IPS-20b (cell line): ENCODE measurements around the gene HTR7.
A peak's percentile ranks its signal among the peaks of the same experiment; 100 is the strongest.
"Not testable (repeated sequence)": the region's sequence is repeated elsewhere in the genome, so short reads cannot be mapped to it uniquely, and the experiment has no call there.

Source experiments
- H3K27ac ChIP-seq: one replicate; pipeline ENCODE4 v1.5.1; 2013; ENCODE audit warnings: low read length
- H3K27me3 ChIP-seq: 2 replicates; pipeline ENCODE4 v1.6.1; 2013; ENCODE audit warnings: mild to moderate bottlenecking, low read length, inconsistent platforms; ENCODE audit not compliant: insufficient read depth
- H3K36me3 ChIP-seq: 2 replicates; pipeline ENCODE4 v1.6.1; 2013; ENCODE audit warnings: low read depth, mild to moderate bottlenecking, inconsistent platforms, low read length, moderate library complexity; ENCODE audit not compliant: insufficient read depth
- H3K4me1 ChIP-seq: 2 replicates; pipeline ENCODE4 v1.6.1; 2013; ENCODE audit warnings: mild to moderate bottlenecking, control low read depth, inconsistent platforms, low read length, moderate library complexity; ENCODE audit not compliant: insufficient read depth
- H3K4me3 ChIP-seq: 2 replicates; pipeline ENCODE4 v1.5.1; 2013; ENCODE audit warnings: mild to moderate bottlenecking, low read length, inconsistent platforms
- H3K9ac ChIP-seq: 2 replicates; pipeline ENCODE4 v1.6.1; 2013; ENCODE audit warnings: low read depth, mild to moderate bottlenecking, inconsistent platforms, low read length, moderate library complexity
- H3K9me3 ChIP-seq: 2 replicates; pipeline ENCODE4 v1.6.1; 2013; ENCODE audit warnings: mild to moderate bottlenecking, low read depth, low read length, inconsistent platforms; ENCODE audit not compliant: insufficient read depth

The HTR7 gene

DNA sequence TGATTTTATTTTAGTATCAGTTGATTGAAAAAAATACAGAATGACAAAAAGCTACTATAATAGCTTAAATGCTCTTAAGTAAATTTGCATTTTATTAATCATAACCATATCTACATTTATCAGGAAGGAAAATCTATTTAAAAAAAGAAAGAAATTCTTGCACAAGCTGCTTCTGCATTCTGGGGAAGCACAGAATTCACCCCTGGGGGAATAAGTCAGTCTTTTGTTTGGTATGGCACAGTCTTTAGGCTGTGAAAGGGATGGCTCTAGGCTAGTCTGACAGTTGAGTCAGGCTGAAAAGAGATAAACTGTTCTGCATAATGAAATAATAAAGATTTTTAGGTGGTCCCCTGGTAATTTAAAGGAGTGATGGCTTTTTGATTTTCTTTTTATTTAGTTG, 37.9 kb downstream of the HTR7 start:
- Histone ChIP-seq H3K36me3 (peaks cover 9% of the 10 kb centered on the region; the same call in 1 of the 2 replicates), H3K9me3 (peaks cover 26% of the 10 kb centered on the region), H3K4me3 (no peak overlapping the region), H3K27ac (no peak overlapping the region), H3K4me1 (peaks cover 31% of the 10 kb centered on the region), H3K27me3 (no peaks in the 10 kb centered on the region), H3K9ac (no peak overlapping the region)

DNA sequence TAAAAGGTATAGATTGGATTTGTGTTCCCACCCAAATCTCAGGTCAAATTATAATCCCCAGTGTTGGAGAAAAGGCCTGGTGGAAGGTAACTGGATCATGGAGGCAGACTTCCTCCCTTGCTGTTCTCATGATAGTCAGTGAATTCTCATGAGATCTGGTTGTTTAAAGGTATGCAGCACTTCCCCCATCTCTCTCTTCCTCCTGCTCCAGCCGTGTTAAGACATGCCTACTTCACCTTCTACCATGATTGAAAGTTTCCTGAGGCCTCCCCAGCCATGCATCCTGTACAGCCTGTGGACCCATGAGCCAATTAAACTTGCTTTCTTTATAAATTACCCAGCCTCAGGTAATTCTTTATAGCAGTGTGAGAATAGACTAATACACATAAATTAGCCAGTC, 39.1 kb downstream of the HTR7 start:
- Histone ChIP-seq H3K9me3 (peaks cover 21% of the 10 kb centered on the region), H3K4me3 (no peak overlapping the region), H3K27me3 (no peaks in the 10 kb centered on the region), H3K36me3 (peaks cover 6% of the 10 kb centered on the region; the same call in 1 of the 2 replicates), H3K27ac (no peak overlapping the region), H3K9ac (no peak overlapping the region), H3K4me1 (peaks cover 35% of the 10 kb centered on the region)

DNA sequence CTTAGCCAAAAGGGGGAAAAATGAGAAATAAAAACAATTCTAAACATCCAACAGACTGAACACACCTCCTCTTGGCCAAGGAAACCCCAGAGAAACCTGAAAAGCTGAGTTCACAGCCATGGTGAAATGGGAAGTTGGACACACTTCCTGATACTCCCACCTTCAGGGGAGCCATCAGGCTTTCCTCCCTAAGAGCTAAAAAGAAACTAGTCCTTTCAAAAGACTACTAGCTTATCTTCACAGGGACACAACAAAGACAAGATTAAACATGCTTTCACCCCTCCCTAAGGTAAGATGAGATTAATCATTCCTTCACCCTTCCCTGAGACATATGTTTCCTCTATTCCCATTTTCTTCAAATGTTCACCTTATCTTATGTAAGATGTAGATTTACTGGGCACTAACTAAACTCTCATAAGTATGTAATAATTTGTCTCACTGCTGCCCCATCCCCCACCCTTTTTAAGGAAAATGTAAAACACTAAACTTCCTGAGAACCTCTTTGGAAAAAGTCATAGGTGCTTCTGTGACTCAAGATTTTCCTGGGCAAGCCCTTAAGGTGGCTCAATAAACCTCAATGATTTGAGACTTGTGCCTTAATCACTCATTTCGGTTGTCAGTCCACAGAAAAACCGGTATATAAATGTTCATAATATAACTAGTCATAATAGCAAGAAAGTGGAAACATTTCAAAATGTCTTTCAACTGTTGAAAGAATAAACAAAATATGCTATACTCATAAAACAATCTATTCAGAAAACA, 40.5 kb downstream of the HTR7 start:
- Histone ChIP-seq H3K27ac (no peak overlapping the region), H3K4me1 (peaks cover 40% of the 10 kb centered on the region), H3K36me3 (no peaks in the 10 kb centered on the region; the same call in 1 of the 2 replicates), H3K27me3 (no peaks in the 10 kb centered on the region), H3K9ac (no peak overlapping the region), H3K9me3 (peaks cover 9% of the 10 kb centered on the region), H3K4me3 (no peak overlapping the region)

DNA sequence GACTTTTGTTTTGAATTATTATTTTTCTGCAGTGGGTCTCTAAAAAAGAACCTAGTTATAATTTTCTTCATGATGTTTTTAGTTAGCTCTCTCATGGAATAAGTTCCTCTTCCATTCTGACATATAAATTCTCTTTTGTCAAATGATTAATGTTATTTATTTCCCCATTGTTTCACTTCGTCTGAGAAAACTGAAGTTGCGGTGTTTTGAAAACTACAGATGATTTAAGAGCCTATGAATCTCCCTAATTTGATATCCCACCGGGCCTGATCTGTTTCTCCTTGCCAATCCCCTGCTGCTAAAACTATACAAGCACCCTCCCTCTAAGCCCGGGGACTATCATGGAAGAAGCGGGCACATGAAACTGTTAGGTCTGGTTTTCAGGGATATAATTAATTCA, 41.4 kb downstream of the HTR7 start:
- Histone ChIP-seq H3K4me3 (no peak overlapping the region), H3K9ac (no peak overlapping the region), H3K27me3 (no peaks in the 10 kb centered on the region), H3K36me3 (no peaks in the 10 kb centered on the region; the same call in 1 of the 2 replicates), H3K4me1 (peaks cover 44% of the 10 kb centered on the region), H3K9me3 (peaks cover under 1% of the 10 kb centered on the region; the same call in 1 of the 2 replicates), H3K27ac (no peak overlapping the region)

DNA sequence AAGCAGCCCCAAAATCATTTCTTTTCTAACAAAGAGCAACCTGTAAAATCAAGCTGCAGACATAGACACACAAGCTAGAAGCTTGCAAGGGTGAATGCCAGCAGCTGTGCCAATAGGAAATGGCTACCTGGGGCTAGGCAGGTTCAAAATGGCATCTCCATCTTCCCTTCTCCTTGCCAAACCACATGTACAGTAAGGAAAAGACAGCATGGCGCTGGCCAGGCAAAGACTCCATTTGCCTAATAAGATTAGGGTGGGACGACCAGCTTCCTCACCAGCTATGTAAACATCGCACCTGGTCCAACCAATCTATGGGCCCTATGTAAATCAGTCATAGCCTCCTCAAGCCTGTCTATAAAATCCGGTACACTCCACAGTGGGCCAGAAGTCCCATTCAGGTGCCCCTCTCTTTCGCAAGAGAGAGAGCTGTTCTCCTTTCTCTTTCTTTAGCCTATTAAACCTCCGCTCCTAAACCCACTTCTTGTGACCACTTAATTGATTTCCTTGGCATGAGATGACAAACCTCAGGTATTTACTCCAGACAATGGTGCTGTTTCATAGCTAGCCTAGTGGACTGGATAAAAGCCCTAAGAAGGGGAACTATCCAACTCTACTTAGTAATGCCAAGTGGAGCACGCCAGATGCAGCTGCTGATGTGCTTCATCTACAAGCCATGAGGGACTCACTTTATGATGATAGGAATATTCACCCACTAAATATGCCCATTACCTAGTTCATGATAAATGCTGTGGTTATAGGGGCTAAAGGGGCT, 44.1 kb downstream of the HTR7 start:
- Histone ChIP-seq H3K4me1 (peaks cover 31% of the 10 kb centered on the region; the same call in 1 of the 2 replicates), H3K27ac (peak overlapping the region; percentile 76), H3K9ac (peak overlapping the region; percentile 67; the same call in 1 of the 2 replicates), H3K36me3 (no peaks in the 10 kb centered on the region; the same call in 1 of the 2 replicates), H3K9me3 (no peaks in the 10 kb centered on the region), H3K27me3 (no peaks in the 10 kb centered on the region), H3K4me3 (peak overlapping the region; percentile 29; the same call in 1 of the 2 replicates)

GRCh38 chr10:90807106-90807505, 50.7 kb downstream of the HTR7 start:
- not testable (repeated sequence) for H3K27me3 ChIP-seq, H3K27ac ChIP-seq, H3K9me3 ChIP-seq, H3K9ac ChIP-seq, H3K36me3 ChIP-seq
- H3K4me3 ChIP-seq: 0 out of 2 replicates have a peak overlapping the region, but pooled peaks have one; percentile 14
- peaks cover 20% of the 10 kb centered on the region; the same call in 1 of the 2 replicates for H3K4me1 ChIP-seq

DNA sequence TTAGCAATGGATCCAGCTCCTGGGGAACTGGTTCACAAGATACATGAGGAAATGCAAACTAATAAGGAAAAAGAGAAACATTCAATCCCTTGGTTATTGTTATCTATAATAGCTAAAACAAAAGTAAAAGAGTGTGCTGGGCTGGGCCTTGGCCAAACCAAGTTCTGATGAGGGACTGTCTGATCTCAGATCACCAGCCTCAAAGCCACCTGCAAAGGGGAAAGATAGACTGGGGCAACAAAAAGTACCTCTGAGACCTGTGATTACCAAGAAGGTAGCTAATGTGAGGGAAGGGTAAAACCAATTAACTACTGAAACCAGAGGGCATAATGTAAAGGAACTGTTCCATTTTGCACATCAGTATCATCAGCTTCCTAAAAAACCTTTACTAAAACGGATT, 51.2 kb downstream of the HTR7 start:
- H3K4me3 ChIP-seq: 0 out of 2 replicates have a peak overlapping the region, but pooled peaks have one; percentile 14
- peaks cover 22% of the 10 kb centered on the region; the same call in 1 of the 2 replicates for H3K4me1 ChIP-seq
- H3K27me3 ChIP-seq: no peaks in the 10 kb centered on the region
- peaks cover 5% of the 10 kb centered on the region for H3K9me3 ChIP-seq
- H3K9ac ChIP-seq: no peak overlapping the region
- H3K36me3 ChIP-seq: no peaks in the 10 kb centered on the region
- no peak overlapping the region for H3K27ac ChIP-seq

GRCh38 chr10:90805206-90805605, 52.6 kb downstream of the HTR7 start:
- Histone ChIP-seq H3K36me3 (no peaks in the 10 kb centered on the region), H3K27ac (peak overlapping the region; percentile 72), H3K27me3 (no peaks in the 10 kb centered on the region), H3K4me1 (peaks cover 21% of the 10 kb centered on the region; the same call in 1 of the 2 replicates), H3K4me3 (peak overlapping the region; percentile 46), H3K9ac (peak overlapping the region; percentile 66; the same call in 1 of the 2 replicates), H3K9me3 (peaks cover 5% of the 10 kb centered on the region)

- peak overlapping the region; percentile 46 for H3K4me3 ChIP-seq
- H3K4me1 ChIP-seq: peaks cover 24% of the 10 kb centered on the region; the same call in 1 of the 2 replicates
- H3K9ac ChIP-seq: peak overlapping the region; percentile 66; the same call in 1 of the 2 replicates
These were observed 53.5 kb downstream of the HTR7 start for GRCh38 chr10:90804354-90804753.

GRCh38 chr10:90801608-90802007, 56.2 kb downstream of the HTR7 start:
- H3K9ac ChIP-seq: peak overlapping the region; percentile 36; the same call in 1 of the 2 replicates
- peak overlapping the region; percentile 44 for H3K27ac ChIP-seq
- H3K36me3 ChIP-seq: no peaks in the 10 kb centered on the region
- peaks cover 1% of the 10 kb centered on the region for H3K9me3 ChIP-seq
- peaks cover 27% of the 10 kb centered on the region; the same call in 1 of the 2 replicates for H3K4me1 ChIP-seq
- H3K27me3 ChIP-seq: no peaks in the 10 kb centered on the region
- no peak overlapping the region for H3K4me3 ChIP-seq

More at GRCh38 chr10:90804354-90804753, 53.5 kb downstream of the HTR7 start:
- Histone ChIP-seq H3K27ac (peak overlapping the region; percentile 25), H3K27me3 (no peaks in the 10 kb centered on the region), H3K9me3 (peaks cover 5% of the 10 kb centered on the region), H3K36me3 (no peaks in the 10 kb centered on the region)

GRCh38 chr10:90800232-90800796, 57.5 kb downstream of the HTR7 start:
- Histone ChIP-seq H3K4me1 (peaks cover 27% of the 10 kb centered on the region; the same call in 1 of the 2 replicates), H3K36me3 (0 out of 2 replicates have a peak, but pooled peaks cover 5% of the 10 kb centered on the region), H3K4me3 (no peak overlapping the region), H3K27ac (no peak overlapping the region), H3K9me3 (peaks cover 13% of the 10 kb centered on the region), H3K9ac (no peak overlapping the region), H3K27me3 (no peaks in the 10 kb centered on the region)
